Measurements from ENCODE around the gene MSI2.

MSI2 gene

DNA sequence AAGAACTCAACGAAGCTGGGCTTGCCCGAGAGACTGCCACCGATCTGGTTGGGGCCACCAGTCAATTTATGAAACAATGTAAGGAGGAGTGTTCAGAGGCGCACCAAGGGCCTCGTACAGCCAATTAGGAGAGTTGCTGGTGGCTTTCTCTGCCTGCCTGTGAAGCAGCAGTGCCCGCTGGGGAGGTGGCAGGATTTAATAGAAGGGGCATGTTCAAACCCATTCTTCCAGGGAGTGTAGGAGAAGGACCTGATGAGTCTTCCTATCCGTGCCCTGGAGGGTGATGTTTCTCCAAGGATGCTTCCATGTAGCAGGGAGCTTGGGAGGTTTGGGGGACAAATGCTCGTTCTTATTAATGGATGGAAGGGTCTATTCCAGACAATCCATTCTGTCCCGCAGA, 310.4 kb downstream of the MSI2 start:
- DNase-seq (ENCODE audit: low read depth in 4 of 4, low spot score in 1 of 4), result no peak

- DNase-seq (ENCODE audit: low read depth in 4 of 4, low spot score in 1 of 4), result no peak
Measured at GRCh38 chr17:57567251-57567650, 310.9 kb downstream of the MSI2 start.

DNA sequence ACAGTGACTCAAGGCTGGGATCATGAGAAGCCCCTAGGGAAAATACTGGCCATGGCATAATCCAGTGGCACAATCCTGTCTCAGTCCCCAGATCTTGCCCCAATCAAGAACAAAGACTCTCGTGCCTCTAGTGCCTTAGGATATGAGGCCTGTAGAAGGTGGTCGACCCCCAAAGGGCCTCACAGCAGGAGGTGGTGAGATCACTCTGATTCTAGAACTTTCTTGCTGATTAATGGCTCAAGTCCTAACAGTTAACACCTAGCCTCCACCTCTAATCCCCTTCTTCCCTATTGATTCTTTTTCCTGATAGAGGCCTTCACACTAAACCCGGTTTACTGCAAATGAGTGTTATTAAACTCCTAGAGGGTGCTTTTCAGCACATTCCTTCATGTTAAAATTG, 312.0 kb downstream of the MSI2 start:
- DNase-seq (ENCODE audit: low read depth in 4 of 4, low spot score in 1 of 4), result no peak

DNA sequence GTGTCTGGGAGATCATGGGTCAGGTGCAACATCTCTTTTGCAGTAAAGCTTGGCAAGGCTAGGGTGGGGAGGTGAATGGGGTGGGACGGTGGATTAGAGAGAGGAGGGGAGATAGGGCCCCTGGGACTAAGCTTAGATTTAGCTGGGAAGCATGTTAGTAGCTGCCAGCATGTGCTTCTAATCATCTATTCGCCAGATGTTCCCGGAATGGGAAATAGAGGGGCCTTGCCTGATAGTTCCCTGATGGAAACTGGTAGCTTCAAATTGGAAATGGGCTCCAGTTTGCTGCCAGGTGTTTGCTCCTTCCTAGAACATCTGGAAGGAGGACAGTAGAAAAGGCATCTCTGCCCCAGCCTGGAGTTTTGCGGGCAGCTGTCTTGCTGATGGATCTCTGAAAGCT, 312.7 kb downstream of the MSI2 start:
- DNase-seq (ENCODE audit: low read depth in 4 of 4, low spot score in 1 of 4), result no peak

GRCh38 chr17:57569853-57570252, 313.5 kb downstream of the MSI2 start:
- DNase-seq (ENCODE audit: low read depth in 4 of 4, low spot score in 1 of 4), result no peak

DNA sequence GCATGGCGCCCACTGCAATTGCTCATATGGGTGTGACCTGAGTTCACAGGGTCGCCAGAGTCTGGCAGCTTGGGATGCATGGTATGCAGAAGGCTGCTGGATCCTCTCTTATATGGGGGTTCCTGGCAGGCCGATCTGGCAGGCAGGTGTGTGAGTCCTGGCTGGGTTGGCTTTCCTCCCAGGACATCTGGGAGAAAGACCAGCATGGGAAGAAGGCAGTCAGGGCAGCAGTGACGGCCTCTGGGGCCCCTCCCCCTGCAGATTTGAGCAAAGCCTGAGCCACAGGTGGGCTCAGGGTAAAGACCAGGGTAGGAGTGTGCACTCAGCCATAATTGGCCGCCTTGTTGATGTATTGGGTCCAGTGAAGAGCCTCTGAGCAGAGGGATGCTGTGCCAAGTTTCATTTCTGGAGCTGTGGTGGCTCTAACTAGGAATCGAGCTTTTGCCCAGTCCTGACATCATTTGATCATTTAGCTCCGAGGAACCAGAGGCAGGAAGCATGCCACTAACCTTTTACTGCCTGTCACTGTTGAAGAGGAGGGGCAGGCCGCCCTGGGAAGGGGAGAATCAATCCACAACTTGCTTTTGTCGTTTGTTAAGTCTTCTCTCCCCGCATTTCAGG, 314.5 kb downstream of the MSI2 start:
- no peak for DNase-seq (ENCODE audit: low read depth in 4 of 4, low spot score in 1 of 4)

DNA sequence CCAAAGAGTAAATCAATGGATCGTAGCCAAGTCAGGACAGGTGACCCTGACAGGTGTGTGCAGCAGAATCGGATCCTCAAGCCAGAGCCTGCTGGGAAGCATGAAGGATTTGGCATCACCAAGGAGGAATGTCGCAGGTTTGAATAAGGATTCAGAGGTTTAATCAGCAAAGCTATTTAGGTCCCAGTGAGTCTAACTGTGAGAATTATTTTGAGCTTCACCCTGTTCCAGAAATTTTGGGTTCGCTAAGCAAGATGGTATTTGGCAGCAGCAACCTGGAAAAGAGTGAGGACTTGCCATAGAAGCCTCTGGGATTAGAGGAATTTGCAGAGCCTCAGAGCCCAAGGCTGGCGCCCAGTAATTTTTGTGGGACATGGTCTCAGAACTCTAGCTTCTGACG, 315.7 kb downstream of the MSI2 start:
- no peak for DNase-seq (ENCODE audit: low read depth in 4 of 4, low spot score in 1 of 4)

- DNase-seq (ENCODE audit: low read depth in 4 of 4, low spot score in 1 of 4), result no peak
Measured at GRCh38 chr17:57572600-57572999, 316.3 kb downstream of the MSI2 start.

DNA sequence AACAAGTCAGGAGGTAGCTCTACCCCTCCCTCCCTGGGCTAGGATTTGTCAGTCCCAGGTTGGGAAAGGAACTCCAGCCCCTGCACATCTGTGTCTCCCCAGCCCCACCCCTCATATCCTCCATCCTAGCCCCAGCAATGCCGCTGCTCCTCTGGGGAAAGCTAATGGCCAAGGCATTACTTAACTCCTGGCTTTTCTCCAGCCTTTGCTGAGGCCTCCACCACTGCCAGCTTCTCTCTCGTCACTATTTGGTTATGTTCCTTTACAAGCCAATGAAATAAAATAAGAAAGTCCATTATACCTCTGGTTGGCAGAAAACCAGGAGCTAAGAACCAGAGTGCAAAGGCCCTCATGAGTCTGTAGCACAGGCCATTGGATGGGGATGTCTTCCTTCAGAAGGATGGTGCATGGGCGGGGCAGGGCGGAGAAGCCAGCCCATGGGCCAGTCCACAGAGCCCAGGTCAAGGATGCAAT, 317.8 kb downstream of the MSI2 start:
- DNase-seq (ENCODE audit: low read depth in 4 of 4, low spot score in 1 of 4), result no peak

DNA sequence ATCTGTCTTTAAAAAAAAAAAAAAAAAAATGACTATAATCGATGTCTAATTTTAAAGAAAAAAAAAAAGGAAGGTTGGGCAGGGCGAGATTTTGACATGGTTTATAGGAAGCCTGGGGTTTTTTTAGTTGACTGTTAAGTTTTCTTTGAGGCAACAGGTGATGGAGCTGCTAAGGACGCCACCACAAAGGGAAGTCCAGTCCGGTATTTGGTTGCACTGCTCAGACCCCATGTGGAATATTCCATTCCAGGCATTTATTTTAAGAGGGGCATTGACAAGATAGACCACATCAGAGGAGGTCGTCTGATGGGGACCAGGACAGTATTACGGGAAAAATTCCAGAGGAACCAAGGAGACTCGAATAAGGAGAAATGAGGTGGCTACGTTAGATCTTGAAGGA, 320.4 kb downstream of the MSI2 start:
- no peak for DNase-seq (ENCODE audit: low read depth in 4 of 4, low spot score in 1 of 4)

GRCh38 chr17:57577751-57578607, 321.7 kb downstream of the MSI2 start:
- DNase-seq (ENCODE audit: low read depth in 4 of 4, low spot score in 1 of 4), result no peak

DNA sequence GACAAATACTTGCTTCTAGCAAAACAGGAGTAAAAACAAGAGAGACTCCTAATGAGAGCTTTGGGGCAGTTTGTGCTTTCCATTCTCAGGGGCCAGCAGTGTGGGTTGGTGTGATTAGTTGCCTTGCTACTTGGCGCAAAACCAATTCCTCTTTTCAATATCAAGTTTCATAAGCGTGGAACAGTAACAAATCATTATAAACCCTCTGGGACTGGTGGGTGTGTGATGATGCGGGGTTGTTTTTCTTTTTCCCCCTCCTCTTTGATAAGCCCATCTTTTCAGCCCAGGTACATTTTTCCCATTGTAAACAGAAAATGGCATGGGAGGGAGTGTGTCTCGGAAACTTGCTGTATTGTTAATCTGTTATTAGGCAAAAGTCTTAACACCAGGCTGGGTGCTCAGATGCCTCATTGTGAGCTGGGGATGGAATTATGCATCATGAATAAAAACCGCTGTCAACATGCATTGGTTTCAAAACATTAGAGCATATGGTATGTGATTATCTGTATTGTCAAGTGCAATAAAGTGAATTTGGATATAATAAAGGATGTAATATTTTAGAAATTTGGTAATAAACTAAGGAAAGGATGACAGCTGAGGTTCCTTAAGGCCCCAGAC, 322.4 kb downstream of the MSI2 start:
- DNase-seq (ENCODE audit: low read depth in 4 of 4, low spot score in 1 of 4), result no peak

GRCh38 chr17:57579245-57579644, 322.9 kb downstream of the MSI2 start:
- DNase-seq (ENCODE audit: low read depth in 4 of 4, low spot score in 1 of 4), result no peak

GRCh38 chr17:57580055-57580739, 323.9 kb downstream of the MSI2 start:
- no peak for DNase-seq (ENCODE audit: low read depth in 4 of 4, low spot score in 1 of 4)

- no peak for DNase-seq (ENCODE audit: low read depth in 4 of 4, low spot score in 1 of 4)
Measured at GRCh38 chr17:57582881-57583756, 326.8 kb downstream of the MSI2 start.

- DNase-seq (ENCODE audit: low read depth in 4 of 4, low spot score in 1 of 4), result no peak
Measured at GRCh38 chr17:57584050-57584551, 327.8 kb downstream of the MSI2 start.

GRCh38 chr17:57585341-57586195, 329.2 kb downstream of the MSI2 start:
- no peak for DNase-seq (ENCODE audit: low read depth in 4 of 4, low spot score in 1 of 4)

DNA sequence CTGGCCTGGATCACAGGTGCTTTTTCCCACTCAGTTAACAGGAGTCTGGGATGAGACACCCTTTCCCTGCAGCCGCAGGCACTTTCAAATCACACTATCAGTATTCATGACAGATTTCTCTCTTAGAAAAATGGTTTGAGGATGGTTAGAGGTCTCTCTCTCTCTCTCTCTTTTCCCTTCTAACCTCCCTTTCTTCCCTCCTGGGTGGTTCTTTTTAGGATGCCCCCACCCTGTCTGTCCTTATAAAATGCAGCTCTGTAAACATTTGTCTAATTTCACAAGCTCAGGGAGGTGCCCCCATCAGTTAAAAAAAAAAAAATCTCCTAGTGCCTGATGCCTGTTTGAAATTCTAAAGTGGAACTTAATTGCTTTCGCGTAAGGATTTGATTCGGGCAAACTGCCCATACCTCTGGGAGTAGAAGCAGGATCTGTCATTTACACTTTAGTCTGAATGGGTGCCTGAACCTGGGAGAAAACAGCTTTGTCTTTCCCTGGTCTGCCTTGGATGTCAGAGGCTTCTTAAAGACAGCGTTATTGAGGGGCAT, 329.9 kb downstream of the MSI2 start:
- no peak for DNase-seq (ENCODE audit: low read depth in 4 of 4, low spot score in 1 of 4)

- DNase-seq (ENCODE audit: low read depth in 4 of 4, low spot score in 1 of 4), result no peak
Measured at GRCh38 chr17:57586742-57587141, 330.4 kb downstream of the MSI2 start.
